Left ventricle myocardium inferior (tissue), 1 donor: ENCODE data around the gene ATXN10. TPM values are rescaled to one million over a fixed set of nuclear protein-coding genes. Genes with fewer than 3 reads are reported as not detected.

Experiments used
- DNase-seq: peaks from one replicate; pipeline ENCODE4 v3.0.0-alpha.2; 2020
- H3K27ac ChIP-seq: fragments of 200-600 bp; replicated peaks from 2 replicates; pipeline ENCODE4 v1.8.0; 2021
- H3K27me3 ChIP-seq: fragments of 200-600 bp; 2 replicates; pipeline ENCODE4 v1.8.0; 2021; ENCODE audit warnings: low read depth
- H3K36me3 ChIP-seq: fragments of 200-600 bp; 2 replicates; pipeline ENCODE4 v1.8.0; 2021
- H3K4me1 ChIP-seq: fragments of 200-600 bp; 2 replicates; pipeline ENCODE4 v1.8.0; 2021
- H3K4me3 ChIP-seq: fragments of 200-600 bp; 2 replicates; pipeline ENCODE4 v1.8.0; 2021; ENCODE audit warnings: mild to moderate bottlenecking, moderate library complexity
- H3K9me3 ChIP-seq: fragments of 200-600 bp; replicated peaks from 2 replicates; pipeline ENCODE4 v1.8.0; 2021
- CTCF ChIP-seq: fragments of 200-600 bp; IDR thresholded peaks from 2 replicates; pipeline ENCODE4 v1.8.0; 2021; ENCODE audit warnings: antibody characterized with exemption, mild to moderate bottlenecking, borderline replicate concordance
- intact Hi-C: fragments of 100-400 bp; cut with micrococcal nuclease; formaldehyde crosslinking; loops from one replicate; pipeline ENCODE4 v1.11.0; 2022
- total RNA-seq: library from RNA; stranded (reverse); fragmentation: NEBNext Ultra II Directional; extraction: Animal tissue kit (Norgen Biotek cat#: 25700); gene quantifications from one replicate; pipeline ENCODE4 v1.2.1, GENCODE V29; 2021
- donor health status: DM: no; HTN: yes; CAD: no; lungs with severe emphysema.

The ATXN10 gene
- total RNA-seq, 1 donor from 2014 or later: 148 TPM

- no peak for DNase-seq
- peaks cover 6% of the 10 kb centered on the region for H3K4me1 ChIP-seq
- peaks cover 6% of the 10 kb centered on the region for H3K9me3 ChIP-seq
- no peak for TF ChIP-seq CTCF
- no peak overlapping the region for H3K27ac ChIP-seq
- no peak overlapping the region for H3K4me3 ChIP-seq
- intact Hi-C loops: no loop called here
- H3K27me3 ChIP-seq: peaks cover 3% of the 10 kb centered on the region
- H3K36me3 ChIP-seq: peaks cover 34% of the 10 kb centered on the region
These were observed 187.9 kb downstream of the ATXN10 start for GRCh38 chr22:45859231-45860161.

GRCh38 chr22:45860201-45860600 is 188.6 kb downstream of the ATXN10 start:
- intact Hi-C loops: no loop called here
- H3K36me3 ChIP-seq: peaks cover 31% of the 10 kb centered on the region
- DNase-seq: no peak

GRCh38 chr22:45861259-45861658 is 189.6 kb downstream of the ATXN10 start:
- Histone ChIP-seq H3K27me3 (peaks cover 14% of the 10 kb centered on the region), H3K36me3 (peaks cover 20% of the 10 kb centered on the region), H3K4me3 (no peak overlapping the region), H3K9me3 (peaks cover 6% of the 10 kb centered on the region), H3K27ac (no peak overlapping the region), H3K4me1 (peaks cover 8% of the 10 kb centered on the region)
- intact Hi-C loops: no loop called here
- DNase-seq: no peak
- no peak for TF ChIP-seq CTCF

More at GRCh38 chr22:45860201-45860600, 188.6 kb downstream of the ATXN10 start:
- Histone ChIP-seq H3K27ac (no peak overlapping the region), H3K9me3 (peaks cover 6% of the 10 kb centered on the region), H3K4me3 (no peak overlapping the region), H3K27me3 (peaks cover 4% of the 10 kb centered on the region), H3K4me1 (peaks cover 6% of the 10 kb centered on the region)
- TF ChIP-seq CTCF: no peak

GRCh38 chr22:45863981-45864751 is 192.5 kb downstream of the ATXN10 start:
- peak; percentile 73 for DNase-seq
- intact Hi-C loops: no loop called here
- TF ChIP-seq CTCF: peak; percentile 96

GRCh38 chr22:45864959-45865476 is 193.4 kb downstream of the ATXN10 start:
- H3K9me3 ChIP-seq: peaks cover 6% of the 10 kb centered on the region
- TF ChIP-seq CTCF: no peak
- no peak overlapping the region for H3K27ac ChIP-seq
- no peaks in the 10 kb centered on the region for H3K36me3 ChIP-seq
- H3K4me1 ChIP-seq: peaks cover 24% of the 10 kb centered on the region
- H3K27me3 ChIP-seq: peaks cover 44% of the 10 kb centered on the region
- DNase-seq: no peak
- intact Hi-C loops: no loop called here
- no peak overlapping the region for H3K4me3 ChIP-seq

More at GRCh38 chr22:45863981-45864751, 192.5 kb downstream of the ATXN10 start:
- Histone ChIP-seq H3K9me3 (peaks cover 6% of the 10 kb centered on the region), H3K36me3 (peaks cover 7% of the 10 kb centered on the region), H3K4me3 (no peak overlapping the region), H3K27ac (no peak overlapping the region), H3K4me1 (peaks cover 24% of the 10 kb centered on the region), H3K27me3 (peaks cover 43% of the 10 kb centered on the region)
